CD4-positive, alpha-beta T cell treated with Interleukin-17A for 4 hours (primary cell): Measurements from ENCODE around the gene HSPA4.
"Not testable (repeated sequence)": the region's sequence is repeated elsewhere in the genome, so short reads cannot be mapped to it uniquely, and the experiment has no call there.

Experiments
- DNase-seq: peaks from one replicate; pipeline ENCODE4 v3.0.0-alpha.2; 2020; ENCODE audit warnings: mixed read lengths

Gene HSPA4

DNA sequence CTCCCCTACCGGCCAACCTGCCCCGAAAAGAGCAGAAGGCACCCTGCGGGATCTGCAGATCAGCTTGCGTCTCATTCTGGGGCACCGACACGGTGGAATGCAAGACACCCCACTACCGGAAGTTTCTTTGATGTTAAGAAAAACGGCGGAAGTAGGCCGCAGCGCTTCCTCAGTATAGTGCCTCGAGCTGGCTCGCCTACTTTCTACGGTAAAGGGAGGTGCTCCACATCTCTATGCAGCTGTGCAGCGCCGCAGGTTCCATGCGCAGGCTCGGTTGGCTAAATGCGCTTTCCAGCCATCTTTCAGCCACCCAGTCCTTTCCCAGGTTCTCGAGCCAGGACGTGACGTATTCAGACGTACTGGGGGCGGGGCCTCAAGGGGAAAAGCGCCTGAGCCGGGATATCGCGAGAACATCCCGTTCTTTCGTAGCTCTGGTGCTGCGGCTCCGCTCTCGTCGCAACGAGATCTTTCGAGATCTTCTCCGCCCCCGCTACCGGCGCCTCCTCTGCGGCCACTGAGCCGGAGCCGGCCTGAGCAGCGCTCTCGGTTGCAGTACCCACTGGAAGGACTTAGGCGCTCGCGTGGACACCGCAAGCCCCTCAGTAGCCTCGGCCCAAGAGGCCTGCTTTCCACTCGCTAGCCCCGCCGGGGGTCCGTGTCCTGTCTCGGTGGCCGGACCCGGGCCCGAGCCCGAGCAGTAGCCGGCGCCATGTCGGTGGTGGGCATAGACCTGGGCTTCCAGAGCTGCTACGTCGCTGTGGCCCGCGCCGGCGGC lies at the start of gene HSPA4:
Gene HSPA4 (plus strand): TSS at position 472 of the 775 bp plus-strand sequence. CDS start 238 bp downstream, at position 710.
- DNase-seq, result peak; percentile 97

DNA sequence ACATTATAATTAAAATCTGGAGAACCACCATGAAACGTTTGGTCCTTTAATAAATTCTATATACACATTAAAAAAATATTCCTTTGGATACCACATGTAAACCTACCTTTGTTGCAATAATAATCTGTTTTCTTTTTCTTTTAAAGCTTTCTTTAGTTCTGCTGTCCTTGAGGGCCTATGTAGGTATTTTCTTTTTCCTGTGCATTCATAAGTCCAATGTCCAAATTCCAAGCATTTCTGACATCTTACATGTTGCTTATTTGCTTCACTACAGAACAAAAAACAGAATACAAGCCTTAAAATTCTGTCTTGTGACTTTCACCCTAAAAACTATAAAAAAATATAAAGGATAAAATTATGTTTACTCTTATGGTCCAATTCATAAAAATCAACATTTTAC lies 45.2 kb upstream of the HSPA4 start:
- DNase-seq, result no peak

DNA sequence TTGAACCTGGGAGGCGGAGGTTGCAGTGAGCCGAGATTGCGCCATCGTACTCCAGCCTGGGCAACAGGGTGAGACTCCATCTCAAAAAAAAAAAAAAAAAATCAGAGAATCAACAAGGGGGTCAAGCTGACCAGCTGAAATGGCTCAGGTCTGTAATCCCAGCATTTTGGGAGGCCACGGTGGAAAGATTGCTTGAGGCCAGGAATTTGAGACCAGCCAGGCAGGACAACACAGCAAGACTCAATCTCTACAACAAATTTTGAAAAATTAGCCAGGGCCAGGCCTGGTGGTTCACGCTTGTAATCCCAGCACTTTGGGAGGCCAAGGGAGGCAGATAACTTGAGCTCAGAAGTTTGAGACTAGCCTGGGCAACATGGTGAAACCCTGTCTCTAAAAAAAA lies 43.4 kb upstream of the HSPA4 start:
- not testable (repeated sequence) for DNase-seq

DNA sequence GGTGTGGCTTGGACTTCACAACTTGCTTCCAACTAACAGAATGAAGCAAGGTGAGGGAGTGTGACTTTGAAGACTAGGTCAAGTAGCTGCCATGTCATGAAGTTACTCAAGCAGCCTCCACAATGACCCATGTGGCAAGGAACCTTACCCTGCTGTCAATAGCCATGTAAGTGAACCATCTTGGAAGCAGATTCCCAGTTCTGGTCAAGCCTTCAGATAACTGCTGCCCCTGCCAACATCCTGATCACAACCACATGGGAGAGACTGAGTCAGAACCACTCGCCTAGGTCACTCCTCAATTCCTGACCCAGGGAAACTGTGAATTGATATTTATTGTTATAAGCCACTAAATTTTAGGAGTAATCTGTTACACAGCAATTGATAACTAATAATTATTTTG lies 36.3 kb upstream of the HSPA4 start:
- DNase-seq, result no peak

DNA sequence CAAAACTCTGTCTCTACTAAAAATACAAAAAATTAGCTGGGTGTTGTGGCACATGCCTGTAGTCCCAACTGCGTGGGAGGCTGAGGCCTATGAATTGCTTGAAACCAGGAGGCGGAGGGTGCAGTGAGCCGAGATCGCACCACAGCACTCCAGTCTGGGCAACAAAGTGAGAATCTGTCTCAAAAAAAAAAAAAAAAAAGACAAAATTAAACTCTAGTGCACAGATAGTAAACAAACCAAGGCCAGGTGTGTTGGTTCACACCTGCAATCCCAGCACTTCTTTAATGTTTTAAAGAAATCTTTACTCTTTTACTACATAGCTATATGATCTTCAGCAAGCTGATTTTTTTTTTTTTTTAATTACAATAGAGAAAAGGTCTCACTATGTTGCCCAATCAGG lies 33.8 kb upstream of the HSPA4 start:
- DNase-seq, result no peak

DNA sequence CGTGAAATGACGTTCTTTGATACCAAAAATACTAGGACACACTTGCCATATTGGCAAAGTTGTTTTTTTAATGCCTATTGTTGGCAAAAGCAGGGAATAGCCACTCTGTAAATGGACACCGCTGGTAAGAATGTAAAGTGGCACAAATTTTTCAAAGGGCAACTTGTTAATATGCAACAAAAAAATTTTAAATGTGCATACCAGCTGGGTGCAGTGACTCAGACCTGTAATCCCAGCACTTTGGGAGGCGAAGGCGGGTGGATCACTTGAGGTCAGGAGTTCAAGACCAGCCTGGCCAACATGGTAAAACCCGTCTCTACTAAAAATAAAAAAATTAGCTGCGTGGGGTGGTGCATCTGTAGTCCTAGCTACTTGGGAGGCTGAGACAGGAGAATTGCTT lies 32.3 kb upstream of the HSPA4 start:
- DNase-seq, result not testable (repeated sequence)

DNA sequence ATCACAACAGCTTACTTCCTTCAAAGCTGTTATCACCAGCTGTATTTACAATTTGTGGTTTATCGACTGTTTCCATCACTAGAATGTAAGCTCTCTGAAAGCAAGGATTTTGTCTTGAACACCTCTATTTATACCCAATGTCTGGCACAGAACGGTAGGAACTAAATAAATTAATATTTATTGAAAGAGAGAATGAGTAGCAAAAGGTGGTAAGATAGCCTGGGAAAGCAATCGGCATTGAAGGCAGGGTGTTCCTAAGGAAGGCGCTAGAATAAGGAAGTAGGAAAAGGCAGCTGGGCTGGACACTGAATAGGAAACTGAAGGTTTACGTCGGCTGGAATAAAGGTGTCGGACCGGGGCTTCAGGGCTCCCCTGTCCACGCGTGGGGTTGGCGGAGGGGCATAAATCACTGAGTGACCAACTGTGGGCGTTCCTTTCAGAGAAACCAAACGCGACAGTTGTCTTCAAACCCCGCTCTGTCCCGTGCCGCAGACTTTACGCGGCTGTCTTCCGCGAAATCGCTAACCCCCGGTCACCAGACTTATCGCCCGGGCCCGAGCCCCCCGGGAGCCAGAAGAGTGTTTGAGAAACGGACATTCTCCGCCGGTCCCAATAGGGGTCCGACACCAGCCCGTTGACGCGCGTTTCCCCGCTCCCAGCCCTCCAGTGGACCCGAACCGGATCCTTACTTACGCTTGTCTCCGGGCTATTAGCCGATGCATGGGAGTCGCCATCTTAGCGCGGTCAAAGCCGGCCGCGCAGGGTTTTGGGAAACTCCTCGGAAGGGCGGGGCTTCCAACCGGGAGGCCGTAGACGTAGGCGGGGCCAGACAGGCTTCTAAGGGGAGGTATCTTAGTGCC lies 25.8 kb upstream of the HSPA4 start, which contains the start of gene ZCCHC10:
Gene ZCCHC10 (minus strand): TSS at position 746 of the 860 bp plus-strand sequence. CDS start 12 bp downstream, at position 734.
- DNase-seq, result peak; percentile 96

DNA sequence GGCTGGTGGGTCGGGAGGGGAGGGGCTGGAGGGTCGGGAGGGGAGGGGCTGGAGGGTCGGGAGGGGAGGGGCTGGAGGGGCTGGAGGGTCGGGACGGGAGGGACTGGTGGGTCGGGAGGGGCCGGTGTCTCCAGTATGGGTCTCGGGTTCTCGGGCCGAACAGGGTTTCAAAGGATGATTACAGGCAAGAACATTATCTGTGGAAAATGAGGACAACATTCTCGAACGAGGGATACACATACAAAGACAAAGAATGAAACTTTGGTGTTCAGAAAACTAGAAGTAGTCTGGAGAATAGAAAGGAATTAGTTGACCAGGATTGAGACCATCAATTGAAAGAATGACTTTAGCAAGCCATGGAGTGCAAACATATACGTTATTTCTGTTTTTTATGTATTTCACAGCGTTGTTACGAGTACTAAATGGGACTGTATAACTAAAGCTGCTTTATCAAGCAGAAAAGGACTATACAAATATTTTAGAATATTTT lies 25.1 kb upstream of the HSPA4 start:
- DNase-seq, result no peak

DNA sequence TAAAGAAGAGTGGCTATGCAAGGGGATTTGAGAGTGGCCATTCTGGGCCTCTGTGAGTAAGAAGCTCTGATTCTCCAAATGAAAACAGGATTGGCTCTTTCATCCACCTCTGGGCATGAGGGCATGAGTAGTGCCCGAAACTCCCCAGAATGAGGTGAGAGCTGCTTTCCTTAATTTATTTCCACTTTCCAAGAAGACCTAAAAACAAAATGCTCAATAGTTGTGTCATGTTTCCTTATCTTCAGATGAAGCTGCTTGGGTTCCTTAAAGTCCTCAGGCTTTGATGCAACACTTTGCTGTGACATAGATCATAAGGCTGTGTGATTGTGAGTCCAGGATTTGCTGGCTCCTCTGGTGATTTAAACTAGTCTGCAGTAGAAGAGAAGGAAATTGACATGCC lies 22.4 kb upstream of the HSPA4 start:
- DNase-seq, result no peak

DNA sequence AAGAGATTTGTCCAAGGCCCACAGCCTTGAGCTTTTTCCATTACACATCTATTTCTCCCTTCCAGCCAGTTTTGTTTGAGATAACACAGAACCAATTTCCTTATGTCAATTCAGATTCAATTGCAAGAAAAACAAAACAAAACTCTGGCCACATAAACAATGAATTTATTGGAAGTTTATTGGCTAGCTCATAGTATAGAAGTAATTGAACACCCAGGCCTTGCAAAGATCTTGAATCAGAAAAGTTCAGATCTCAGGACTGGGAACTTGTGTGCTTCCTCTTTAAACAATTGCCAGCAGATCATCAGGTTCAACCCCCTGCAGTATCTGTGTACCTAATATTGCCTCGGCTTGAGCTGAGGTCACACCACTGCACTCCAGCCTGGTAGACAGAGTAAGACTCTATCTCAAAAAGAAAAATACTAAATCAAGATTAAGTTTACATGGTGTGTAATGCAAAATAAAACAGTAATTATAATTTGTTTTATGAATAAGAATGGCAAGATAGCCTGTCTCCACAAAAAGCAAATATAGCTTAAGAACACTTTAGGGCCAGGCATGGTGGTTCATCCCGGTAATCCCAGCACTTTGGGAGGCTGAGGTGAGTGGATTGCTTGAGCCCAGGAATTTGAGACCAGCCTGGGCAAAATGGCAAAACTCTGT lies 21.3 kb upstream of the HSPA4 start:
- DNase-seq, result no peak

DNA sequence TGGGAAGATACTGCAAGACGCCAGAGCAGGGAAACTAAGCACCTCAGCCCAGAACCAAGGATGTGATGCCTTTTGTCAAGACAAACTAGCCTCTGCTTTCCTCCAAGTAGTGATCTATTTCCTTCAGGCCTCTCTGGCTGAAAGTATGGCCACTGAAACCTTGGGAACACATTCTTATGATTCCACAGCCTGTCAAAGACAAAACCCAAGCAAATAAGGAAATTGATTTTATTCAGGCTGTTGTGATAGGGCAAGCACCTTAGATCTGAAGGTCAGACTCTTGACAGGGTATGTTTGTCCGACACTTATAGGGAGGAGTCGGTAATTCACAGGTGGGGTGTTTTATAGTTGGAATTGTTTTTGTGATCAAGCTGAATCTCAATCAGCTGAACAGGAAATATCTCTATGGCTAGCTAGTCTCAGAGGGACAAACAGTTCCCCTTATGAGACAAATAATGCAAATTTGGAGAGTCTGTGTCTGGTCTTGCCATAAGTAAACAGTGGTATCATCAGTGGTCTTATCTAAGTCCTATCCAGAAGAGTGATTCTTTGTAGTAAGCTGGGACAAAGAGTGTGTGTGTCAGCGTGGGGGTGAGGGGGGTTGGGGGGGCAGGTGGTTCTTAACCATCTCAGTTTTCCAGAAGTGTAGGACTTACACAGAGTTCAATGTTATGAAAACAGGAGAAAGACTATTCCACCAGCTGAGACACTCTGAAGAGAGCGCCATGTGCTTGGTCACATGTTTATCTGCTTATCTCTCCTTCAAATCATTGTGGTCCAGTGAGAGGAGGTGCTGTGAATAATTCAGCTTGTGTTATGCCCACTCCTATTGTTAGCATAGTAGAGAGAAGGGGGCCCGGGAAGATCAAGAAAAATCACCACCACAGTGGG lies 18.7 kb upstream of the HSPA4 start:
- no peak for DNase-seq

DNA sequence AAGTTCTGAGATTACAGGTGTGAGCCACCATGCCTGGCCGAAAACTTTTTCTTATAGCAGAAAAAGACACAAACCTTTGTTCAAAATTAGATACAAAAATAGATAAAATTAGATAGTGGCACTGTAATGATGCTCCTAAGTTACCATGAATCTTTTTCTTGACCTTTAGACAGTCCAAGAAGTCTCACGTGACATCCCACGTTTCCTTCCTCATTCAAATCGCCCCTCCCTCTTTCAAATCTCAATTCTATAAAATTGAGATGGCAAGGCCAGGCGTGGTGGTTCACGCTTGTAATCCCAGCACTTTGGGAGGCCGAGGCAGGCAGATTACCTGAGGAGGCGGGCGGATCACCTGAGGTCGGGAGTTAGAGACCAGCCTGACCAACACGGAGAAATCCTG lies 17.7 kb upstream of the HSPA4 start:
- DNase-seq, result no peak

DNA sequence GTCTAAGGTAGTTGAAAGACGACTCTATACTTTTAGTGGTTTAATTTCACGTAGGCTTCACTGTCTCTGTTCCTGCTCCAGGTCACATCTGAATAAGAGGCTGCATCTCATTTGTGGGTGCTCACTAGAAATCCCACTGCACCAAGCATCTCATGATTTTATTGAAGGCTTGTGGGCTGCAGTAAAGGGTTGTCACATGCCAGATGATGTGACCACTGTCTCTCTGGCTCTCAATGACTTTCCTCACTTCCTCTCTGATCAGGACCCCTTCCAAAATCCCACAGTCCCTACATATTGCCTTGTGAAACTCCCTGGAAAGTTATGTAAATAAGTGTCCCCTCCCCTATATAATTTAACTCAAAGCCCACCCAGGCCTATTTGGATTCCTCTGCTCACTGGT lies 16.6 kb upstream of the HSPA4 start:
- DNase-seq, result no peak

DNA sequence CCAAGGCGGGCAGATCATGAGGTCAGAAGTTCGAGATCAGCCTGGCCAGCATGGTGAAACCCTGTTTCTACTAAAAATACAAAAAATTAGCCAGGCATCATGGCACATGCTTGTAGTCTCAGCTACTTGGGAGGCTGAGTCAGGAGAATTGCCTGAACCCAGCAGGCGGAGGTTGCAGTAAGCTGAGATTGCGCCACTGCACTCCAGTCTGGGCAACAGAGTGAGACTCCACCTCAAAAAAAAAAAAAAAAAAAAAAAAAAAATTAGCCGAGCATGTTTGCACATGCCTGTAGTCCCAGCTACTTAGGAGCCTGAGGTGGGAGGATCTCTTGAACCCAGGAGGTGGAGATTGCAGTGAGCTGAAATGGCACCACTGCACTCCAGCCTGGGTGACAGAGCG lies 15.1 kb upstream of the HSPA4 start:
- DNase-seq, result not testable (repeated sequence)

DNA sequence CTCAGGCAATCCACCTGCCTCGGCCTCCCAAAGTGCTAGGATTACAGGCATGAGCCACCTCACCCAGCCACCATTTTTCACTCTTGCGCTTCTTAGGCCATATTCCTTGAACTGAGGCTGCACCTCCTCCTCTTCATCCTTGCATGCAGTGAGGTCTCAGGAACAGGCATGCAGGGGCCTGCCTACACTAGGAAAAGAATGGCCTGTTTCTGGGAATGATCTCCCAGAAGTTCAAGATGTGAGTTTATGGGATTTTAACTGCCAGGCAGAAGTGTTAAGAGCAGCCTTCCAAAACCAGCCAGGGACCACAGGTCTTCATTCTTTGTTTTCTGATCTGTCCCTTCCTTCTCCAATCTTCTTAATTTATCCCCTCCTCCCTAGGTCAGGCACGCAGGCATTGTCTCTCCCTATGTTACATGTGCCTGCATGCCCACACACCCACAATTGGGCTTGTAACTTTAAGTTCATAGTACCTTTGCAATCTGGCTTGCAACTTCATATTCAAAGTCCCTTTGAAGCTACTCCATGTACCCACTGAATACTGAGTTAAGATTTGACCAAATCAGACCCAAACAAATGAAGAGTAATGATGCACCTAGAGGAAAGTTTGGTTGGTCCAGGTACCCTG lies 10.5 kb upstream of the HSPA4 start:
- no peak for DNase-seq

DNA sequence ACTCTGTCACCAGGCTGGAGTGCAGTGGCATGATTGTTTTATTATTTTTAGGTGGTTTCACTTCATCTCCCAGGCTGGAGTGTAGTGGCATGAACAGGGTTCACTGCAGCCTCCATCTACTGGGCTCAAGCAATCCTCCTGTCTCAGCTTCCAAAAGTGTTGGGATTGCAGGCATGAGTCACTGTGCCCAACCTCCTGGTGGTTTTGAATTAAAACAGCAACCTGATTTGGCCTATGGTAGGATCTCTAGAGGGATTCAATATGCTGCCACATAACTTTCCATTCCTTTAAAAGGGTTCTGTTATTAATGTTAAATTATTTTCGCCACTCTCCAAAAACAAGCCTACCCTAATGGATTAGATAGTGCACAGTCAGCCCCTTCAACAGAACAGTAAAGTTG lies 9.9 kb upstream of the HSPA4 start:
- DNase-seq, result no peak

DNA sequence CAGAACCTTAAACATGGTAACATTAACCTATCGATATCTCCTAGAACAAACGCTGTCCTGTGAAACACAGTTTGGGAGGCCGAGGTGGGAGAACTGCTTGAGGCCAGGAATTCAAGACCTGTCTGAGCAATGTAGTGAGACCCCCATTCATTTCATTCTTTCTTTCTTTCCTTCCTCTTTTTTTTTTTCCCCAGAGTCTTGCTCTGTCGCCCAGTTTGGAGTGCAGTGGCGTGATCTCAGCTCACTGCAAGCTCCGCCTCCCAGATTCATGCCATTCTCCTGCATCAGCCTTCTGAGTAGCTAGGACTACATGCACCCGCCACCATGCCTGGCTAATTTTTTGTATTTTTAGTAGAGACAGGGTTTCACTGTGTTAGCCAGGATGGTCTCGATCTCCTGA lies 5.3 kb upstream of the HSPA4 start:
- not testable (repeated sequence) for DNase-seq

DNA sequence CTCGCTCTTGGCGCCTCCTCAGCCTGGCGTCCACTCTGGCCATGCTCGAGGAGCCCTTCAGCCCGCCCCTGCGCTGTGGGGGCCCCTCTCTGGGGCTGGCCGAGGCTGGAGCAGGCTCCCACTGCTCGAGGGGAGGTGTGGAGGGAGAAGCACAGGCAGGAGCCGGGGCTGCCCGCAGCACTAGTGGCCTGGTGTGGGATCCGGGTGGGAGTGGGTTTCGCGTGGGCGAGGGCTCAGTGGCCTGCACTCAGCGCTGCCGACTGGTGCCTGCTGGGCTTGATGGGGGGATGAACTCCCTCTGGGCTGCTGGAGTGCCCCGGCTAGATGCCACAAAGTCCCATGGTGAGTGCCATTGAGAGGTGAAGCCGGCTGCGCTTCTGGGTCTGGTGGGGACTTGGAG lies 4.4 kb upstream of the HSPA4 start:
- no peak for DNase-seq

DNA sequence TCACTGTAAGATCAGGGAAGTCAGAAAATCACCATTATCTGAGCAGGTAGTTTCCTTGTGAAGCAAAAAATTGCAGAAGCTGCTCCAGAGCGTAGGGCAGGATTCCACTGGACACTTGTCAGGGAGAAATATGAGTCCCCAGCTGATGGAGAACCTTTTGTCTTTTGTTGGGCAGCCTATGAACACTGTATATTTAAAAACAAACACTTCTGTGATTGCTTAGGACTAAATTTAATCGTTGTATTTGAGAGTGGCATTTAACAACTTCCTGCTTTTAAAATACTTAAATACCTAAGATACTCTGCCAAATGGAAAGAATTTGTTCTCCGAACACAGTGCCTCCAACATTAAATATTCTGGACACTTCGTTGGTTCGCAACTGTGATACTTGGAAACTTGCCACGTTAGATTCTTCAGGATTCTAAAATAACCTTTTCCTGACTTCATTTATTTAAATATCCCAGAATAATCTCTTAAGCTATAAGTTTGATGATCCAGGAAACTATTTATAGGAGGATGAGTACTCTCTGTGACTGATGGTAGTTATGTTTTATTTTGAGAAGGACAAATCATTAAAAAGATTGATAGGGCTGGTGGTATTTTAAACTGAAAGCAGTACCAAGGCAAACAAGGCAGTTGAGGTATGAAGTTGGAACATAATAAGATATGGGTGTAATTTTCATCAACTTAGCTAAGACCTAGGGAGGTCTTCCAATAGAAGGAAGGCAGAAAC lies 2.7 kb upstream of the HSPA4 start:
- DNase-seq, result no peak

DNA sequence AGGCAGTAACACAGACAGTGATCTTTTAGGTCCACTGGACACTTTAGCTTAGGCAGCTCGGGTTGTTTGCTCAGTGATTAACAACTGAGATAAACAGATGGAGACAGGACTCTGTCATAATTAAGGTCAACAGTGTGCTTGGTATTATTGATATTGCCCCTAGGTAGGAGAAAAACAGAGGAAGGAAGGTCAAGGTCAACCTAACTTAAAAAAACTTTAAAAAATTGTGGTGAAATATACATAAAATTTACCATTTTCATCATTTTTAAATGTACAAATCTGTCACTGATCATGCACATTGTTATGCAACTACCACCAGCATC lies 2.1 kb upstream of the HSPA4 start:
- DNase-seq, result no peak

DNA sequence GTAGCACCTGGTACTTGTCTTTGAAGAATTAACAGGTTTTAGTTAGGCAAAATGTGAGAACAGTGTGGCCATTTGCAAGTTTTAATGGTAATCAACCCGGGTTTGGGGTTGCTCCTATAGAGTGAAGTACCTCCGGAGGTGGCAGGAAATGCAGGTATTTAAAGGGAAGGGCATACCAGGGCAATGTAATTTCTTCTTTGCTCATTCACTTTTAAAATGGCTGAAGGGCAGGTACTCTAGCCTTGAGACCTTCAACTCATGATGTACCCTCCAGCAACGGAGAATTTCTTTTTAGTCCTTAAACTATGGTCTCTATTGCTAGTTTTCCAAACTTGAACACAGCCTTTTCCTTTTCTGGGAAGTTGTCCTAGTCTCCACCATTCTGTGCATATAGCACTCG lies 1.3 kb upstream of the HSPA4 start:
- no peak for DNase-seq
